PC-9 (cell line): ENCODE measurements around the gene CYBC1. TPM values are rescaled to one million over a fixed set of nuclear protein-coding genes. Genes with fewer than 3 reads are reported as not detected.
A peak's percentile ranks its signal among the peaks of the same experiment; 100 is the strongest.

Experiments
- BruUV-seq: library from RNA; stranded (reverse); fragments of 400-500 nt; replicated peaks from 2 replicates; lab custom pipeline; 2021; lab: Mats Ljungman, UMichigan
- CTCF ChIA-PET: fragments of 300-600 bp; sonication (Branson Sonifier 250); formaldehyde crosslinking; loops from one replicate; lab custom pipeline; 2022; ENCODE audit warnings: antibody characterized with exemption; lab: Charles Lee
- POLR2A ChIA-PET: fragments of 300-600 bp; sonication (Branson Sonifier 250); formaldehyde crosslinking; loops from one replicate; lab custom pipeline; 2022; ENCODE audit warnings: antibody characterized with exemption; ENCODE audit not compliant: unreplicated experiment; lab: Charles Lee
- DNase-seq, 2 experiments: peaks; one replicate each; pipeline versions ENCODE4 v3.0.0 to v3.0.0-alpha.2; 2015 to 2022; ENCODE audit warnings: mixed read lengths in 1 of 2
- H2AFZ ChIP-seq: fragments of 200-600 bp; sonication (generic); 2 replicates; pipeline ENCODE4 v1.8.1; 2017; ENCODE audit warnings: antibody characterized with exemption
- H3F3A ChIP-seq: fragments of 200-600 bp; sonication (generic); 2 replicates; pipeline ENCODE4 v1.8.1; 2017; ENCODE audit warnings: antibody characterized with exemption, mild to moderate bottlenecking, low read depth; ENCODE audit not compliant: insufficient read depth
- H3K27ac ChIP-seq: fragments of 200-600 bp; sonication (generic); 2 replicates; pipeline ENCODE4 v1.6.1; 2016; ENCODE audit warnings: mixed run types
- H3K27me3 ChIP-seq: fragments of 200-600 bp; sonication (generic); 2 replicates; pipeline ENCODE4 v1.6.1; 2016; ENCODE audit warnings: low read depth, mixed run types; ENCODE audit not compliant: insufficient read depth
- H3K36me3 ChIP-seq: fragments of 200-600 bp; sonication (generic); 2 replicates; pipeline ENCODE4 v1.6.1; 2016; ENCODE audit warnings: low read depth, mixed run types
- H3K4me1 ChIP-seq: fragments of 200-600 bp; sonication (generic); replicated peaks from 2 replicates; pipeline ENCODE4 v1.6.1; 2016; ENCODE audit warnings: mixed run types; ENCODE audit not compliant: insufficient read depth
- H3K4me2 ChIP-seq: fragments of 200-600 bp; sonication (generic); 2 replicates; pipeline ENCODE4 v1.6.1; 2017; ENCODE audit warnings: mixed run types
- H3K4me3 ChIP-seq: fragments of 200-600 bp; sonication (generic); 2 replicates; pipeline ENCODE4 v1.6.1; 2016; ENCODE audit warnings: mixed run types
- H3K79me2 ChIP-seq: fragments of 200-600 bp; sonication (generic); 2 replicates; pipeline ENCODE4 v1.6.1; 2017; ENCODE audit warnings: low read depth, mixed run types
- H3K9me2 ChIP-seq: fragments of 200-600 bp; sonication (generic); 2 replicates; pipeline ENCODE4 v1.8.1; 2017; ENCODE audit warnings: mild to moderate bottlenecking; ENCODE audit not compliant: insufficient read depth
- H3K9me3 ChIP-seq: fragments of 200-600 bp; sonication (generic); 2 replicates; pipeline ENCODE4 v1.8.1; 2016; ENCODE audit warnings: low read depth; ENCODE audit not compliant: insufficient read depth
- H4K20me1 ChIP-seq: fragments of 200-600 bp; sonication (generic); 2 replicates; pipeline ENCODE4 v1.8.1; 2017; ENCODE audit not compliant: insufficient read depth
- EZH2 ChIP-seq: fragments of 200-600 bp; sonication (generic); IDR thresholded peaks from 2 replicates; pipeline ENCODE4 v1.8.0; 2017; ENCODE audit warnings: antibody characterized with exemption, low read depth
- intact Hi-C: fragments of 100-400 bp; cut with micrococcal nuclease; formaldehyde crosslinking; loops from one replicate; pipeline ENCODE4 v1.10.0; 2022; ENCODE audit not compliant: unreplicated experiment
- total RNA-seq: library from RNA; stranded (reverse); gene quantifications from 2 replicates; pipeline ENCODE4 v1.2.3, GENCODE V29; 2021
- TF ChIP-seq, protein P1 (sequence below): fragments of 200-600 bp; sonication (generic); conservative IDR thresholded peaks from 2 replicates; pipeline ENCODE4 v1.6.1; 2017; ENCODE audit warnings: mixed run types, antibody characterized with exemption, mild to moderate bottlenecking, moderate library complexity

Gene CYBC1
- total RNA-seq, 1 experiment from 2014 or later, result 78.4 TPM

DNA sequence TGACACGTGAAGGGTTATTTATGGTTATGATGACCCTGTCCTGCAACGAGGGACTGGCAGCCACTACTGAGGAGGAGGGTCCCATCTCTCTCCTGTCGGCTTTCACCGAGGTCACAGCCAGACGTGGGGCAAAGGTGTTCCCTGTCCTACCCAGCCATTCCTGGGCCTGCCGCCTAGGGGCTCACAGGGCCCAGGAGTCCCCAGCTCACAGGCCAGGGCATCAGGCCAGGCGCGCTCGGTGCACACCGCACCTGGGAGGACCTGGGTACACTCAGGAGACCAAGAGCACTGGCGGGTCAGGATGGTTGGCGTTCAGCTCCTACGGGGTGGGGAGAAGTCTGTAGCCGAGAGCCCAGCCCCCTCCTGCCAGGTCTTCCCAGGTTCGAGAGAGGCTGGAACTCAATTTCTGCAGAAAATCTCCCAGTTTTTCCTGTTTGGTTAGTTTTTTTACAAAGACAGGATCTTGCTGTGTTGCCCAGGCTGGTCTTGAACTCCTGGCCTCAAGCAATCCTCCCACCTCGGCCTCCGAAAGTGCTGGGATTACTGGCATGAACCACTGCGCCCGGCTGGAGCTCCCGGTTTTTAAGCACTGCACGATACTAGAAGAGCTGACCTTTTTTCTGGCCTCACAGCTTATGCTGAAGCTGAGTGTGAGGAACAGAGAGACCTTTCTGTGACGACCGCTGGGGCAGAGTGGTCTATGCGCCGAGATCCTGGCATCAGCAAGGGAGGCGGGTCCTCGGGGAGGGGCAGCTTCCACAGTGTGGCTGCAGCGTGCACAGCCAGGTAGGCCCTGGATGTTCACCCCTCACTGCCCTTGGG is 7.7 kb downstream of the CYBC1 start:
- TSS peak; percentile 36 for BruUV-seq
- Histone ChIP-seq H3K4me3 (no peak overlapping the region), H4K20me1 (no peaks in the 10 kb centered on the region), H2AFZ (no peak overlapping the region), H3K9me2 (no peaks in the 10 kb centered on the region), H3K4me1 (no peaks in the 10 kb centered on the region), H3K4me2 (no peak overlapping the region), H3K79me2 (no peaks in the 10 kb centered on the region), H3F3A (no peaks in the 10 kb centered on the region), H3K36me3 (no peaks in the 10 kb centered on the region), H3K27ac (no peak overlapping the region), H3K9me3 (no peaks in the 10 kb centered on the region), H3K27me3 (no peaks in the 10 kb centered on the region)
- POLR2A ChIA-PET, result no interaction called here
- TF ChIP-seq, protein P1, sequence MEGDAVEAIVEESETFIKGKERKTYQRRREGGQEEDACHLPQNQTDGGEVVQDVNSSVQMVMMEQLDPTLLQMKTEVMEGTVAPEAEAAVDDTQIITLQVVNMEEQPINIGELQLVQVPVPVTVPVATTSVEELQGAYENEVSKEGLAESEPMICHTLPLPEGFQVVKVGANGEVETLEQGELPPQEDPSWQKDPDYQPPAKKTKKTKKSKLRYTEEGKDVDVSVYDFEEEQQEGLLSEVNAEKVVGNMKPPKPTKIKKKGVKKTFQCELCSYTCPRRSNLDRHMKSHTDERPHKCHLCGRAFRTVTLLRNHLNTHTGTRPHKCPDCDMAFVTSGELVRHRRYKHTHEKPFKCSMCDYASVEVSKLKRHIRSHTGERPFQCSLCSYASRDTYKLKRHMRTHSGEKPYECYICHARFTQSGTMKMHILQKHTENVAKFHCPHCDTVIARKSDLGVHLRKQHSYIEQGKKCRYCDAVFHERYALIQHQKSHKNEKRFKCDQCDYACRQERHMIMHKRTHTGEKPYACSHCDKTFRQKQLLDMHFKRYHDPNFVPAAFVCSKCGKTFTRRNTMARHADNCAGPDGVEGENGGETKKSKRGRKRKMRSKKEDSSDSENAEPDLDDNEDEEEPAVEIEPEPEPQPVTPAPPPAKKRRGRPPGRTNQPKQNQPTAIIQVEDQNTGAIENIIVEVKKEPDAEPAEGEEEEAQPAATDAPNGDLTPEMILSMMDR, result no peak
- no peak for TF ChIP-seq EZH2
- DNase-seq, result no peak
- intact Hi-C loops, result no loop called here
- CTCF ChIA-PET, result no interaction called here

DNA sequence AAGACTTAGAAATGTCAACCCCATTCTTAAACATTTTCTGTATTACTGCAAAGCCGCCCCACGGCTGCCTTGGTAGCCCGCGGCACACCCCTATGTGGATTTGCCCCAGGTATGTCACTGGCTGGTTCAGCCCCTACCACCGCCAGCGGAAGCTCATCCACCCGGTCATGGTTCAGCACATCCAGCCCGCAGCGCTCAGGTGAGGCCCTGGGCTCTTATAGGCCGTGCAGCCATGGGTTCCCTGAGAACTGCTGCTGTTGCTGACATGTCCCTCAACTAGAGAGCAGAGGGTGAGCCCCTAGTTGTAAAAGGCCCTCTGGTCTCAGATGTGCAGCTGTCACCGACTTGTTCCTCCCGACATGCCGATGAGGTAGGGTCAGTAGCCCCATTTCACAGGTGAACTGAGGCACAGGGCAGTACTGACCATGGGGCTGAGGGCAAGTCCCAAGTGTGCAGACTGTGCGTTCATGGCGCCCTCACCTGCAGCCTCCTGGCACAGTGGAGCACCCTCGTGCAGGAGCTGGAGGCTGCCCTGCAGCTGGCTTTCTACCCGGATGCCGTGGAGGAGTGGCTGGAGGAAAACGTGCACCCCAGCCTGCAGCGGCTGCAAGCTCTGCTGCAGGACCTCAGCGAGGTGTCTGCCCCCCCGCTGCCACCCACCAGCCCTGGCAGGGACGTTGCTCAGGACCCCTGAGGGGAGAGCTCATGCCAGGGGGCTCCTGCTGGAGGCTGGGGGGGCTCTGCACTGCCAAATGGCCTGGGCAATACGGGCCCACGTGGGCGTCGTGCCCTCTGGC is 8.7 kb downstream of the CYBC1 start:
- intact Hi-C loops, result no loop called here
- no peaks in the 10 kb centered on the region for H3K36me3 ChIP-seq
- H3K79me2 ChIP-seq, result no peaks in the 10 kb centered on the region
- no peak overlapping the region for H3K27ac ChIP-seq
- H3K9me2 ChIP-seq, result no peaks in the 10 kb centered on the region
- H3K4me3 ChIP-seq, result no peak overlapping the region
- H3F3A ChIP-seq, result no peaks in the 10 kb centered on the region
- H3K4me1 ChIP-seq, result no peaks in the 10 kb centered on the region
- H3K9me3 ChIP-seq, result no peaks in the 10 kb centered on the region
- H2AFZ ChIP-seq, result no peak overlapping the region
- ChIA-PET CTCF (no interaction called here), POLR2A (no interaction called here)
- DNase-seq, result no peak
- no TSS peak for BruUV-seq
- no peaks in the 10 kb centered on the region for H3K27me3 ChIP-seq
- H3K4me2 ChIP-seq, result no peak overlapping the region
- TF ChIP-seq, protein P1, result no peak
- TF ChIP-seq EZH2, result no peak
- H4K20me1 ChIP-seq, result no peaks in the 10 kb centered on the region

DNA sequence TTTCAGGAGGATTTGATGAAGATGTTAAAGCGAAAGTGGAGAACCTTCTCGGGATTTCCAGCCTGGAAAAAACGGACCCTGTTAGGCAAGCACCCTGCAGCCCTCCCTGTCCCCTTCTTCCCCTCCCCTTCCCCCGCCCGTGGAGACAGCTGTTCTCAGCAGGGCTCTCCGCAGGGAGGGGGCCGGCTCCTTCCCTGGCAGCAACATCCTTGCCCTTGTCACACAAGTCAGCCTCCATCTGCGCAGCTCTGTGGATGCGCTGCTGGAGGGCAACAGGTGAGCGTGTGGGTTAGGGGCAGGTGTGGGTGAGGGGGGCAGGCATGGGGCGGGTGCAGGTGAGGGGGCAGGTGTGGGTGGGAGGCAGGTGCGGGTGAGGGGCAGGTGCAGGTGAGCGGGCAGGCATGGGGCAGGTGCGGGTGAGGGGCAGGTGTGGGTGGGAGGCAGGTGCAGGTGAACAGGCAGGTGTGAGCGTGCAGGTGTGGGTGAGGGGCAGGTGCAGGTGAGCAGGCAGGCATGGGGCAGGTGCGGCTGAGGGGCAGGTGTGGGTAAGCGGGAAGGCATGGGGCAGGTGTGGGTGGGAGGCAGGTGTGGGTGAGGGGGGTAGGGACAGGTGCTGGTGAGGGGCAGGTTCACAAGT is 9.4 kb downstream of the CYBC1 start:
- no peak overlapping the region for H3K4me3 ChIP-seq
- no peaks in the 10 kb centered on the region for H3K79me2 ChIP-seq
- no peak for DNase-seq
- POLR2A ChIA-PET, result no interaction called here
- CTCF ChIA-PET, result no interaction called here
- intact Hi-C loops, result no loop called here
- H2AFZ ChIP-seq, result no peak overlapping the region
- no peak overlapping the region for H3K27ac ChIP-seq
- BruUV-seq, result no TSS peak
- H3K36me3 ChIP-seq, result no peaks in the 10 kb centered on the region
- H4K20me1 ChIP-seq, result no peaks in the 10 kb centered on the region
- no peaks in the 10 kb centered on the region for H3K9me3 ChIP-seq
- TF ChIP-seq EZH2, result no peak
- TF ChIP-seq, protein P1, result no peak
- no peaks in the 10 kb centered on the region for H3K9me2 ChIP-seq
- H3K27me3 ChIP-seq, result no peaks in the 10 kb centered on the region
- H3F3A ChIP-seq, result no peaks in the 10 kb centered on the region
- H3K4me1 ChIP-seq, result no peaks in the 10 kb centered on the region
- H3K4me2 ChIP-seq, result no peak overlapping the region
